Measurements from ENCODE around the gene SLC8A1. TPM values are rescaled to one million over a fixed set of nuclear protein-coding genes. Genes with fewer than 3 reads are reported as not detected.

Gene SLC8A1
- total RNA-seq, 2 experiments from 2014 or later = 0.22 to 0.31 TPM

- no peaks in the 10 kb centered on the region for H3K9me3 Mint-ChIP-seq
- H3K4me3 Mint-ChIP-seq = no peak overlapping the region
- no peak overlapping the region for H3K27ac Mint-ChIP-seq
- no peak for DNase-seq
- H3K27me3 Mint-ChIP-seq = peaks cover 7% of the 10 kb centered on the region
- no peaks in the 10 kb centered on the region for H3K4me1 Mint-ChIP-seq
- peaks cover 2% of the 10 kb centered on the region for H3K36me3 Mint-ChIP-seq
Observed at GRCh38 chr2:40047406-40047805, 404.5 kb downstream of the SLC8A1 start.

All from activated naive CD8-positive, alpha-beta T cell treated with anti-CD3 and anti-CD28 coated beads for 36 hours (primary cell).